ENCODE data around the gene XRCC1.
"Not testable (repeated sequence)": the region's sequence is repeated elsewhere in the genome, so short reads cannot be mapped to it uniquely, and the experiment has no call there.

Gene XRCC1

DNA sequence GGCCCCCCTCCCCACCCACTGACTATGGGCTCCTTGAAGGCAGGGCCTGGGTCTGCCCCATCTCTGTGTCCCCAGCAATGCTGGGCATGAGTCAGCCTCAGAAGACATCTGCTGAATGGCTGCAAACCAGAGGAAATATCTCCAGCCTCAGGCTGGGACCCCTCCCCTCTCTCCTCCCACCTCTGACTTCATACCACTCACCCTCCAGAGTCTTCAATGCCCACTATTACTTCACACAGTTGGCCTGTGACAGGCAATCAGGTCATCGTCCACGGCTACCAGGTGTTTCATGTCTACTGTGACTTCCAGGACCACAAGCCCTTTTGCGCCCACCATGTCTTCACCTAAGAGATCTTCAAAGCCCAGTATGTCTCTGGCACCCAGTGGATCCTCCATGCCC lies 36.5 kb upstream of the XRCC1 start, which contains the start of gene SRRM5:
Gene SRRM5 (plus strand): TSS at position 301 of the 400 bp plus-strand sequence. CDS start 34 bp downstream, at position 335.
- Histone ChIP-seq H3K4me3 (ENCODE audit: low read length) (no peak within 1 kb of the TSS), H3K4me1 (ENCODE audit: insufficient read depth, low read length) (no peaks in the 10 kb centered on the region), H3K36me3 (ENCODE audit: insufficient read depth, low read length) (peaks cover 66% of the 10 kb centered on the region), H3K27me3 (ENCODE audit: insufficient read depth, low read length) (no peaks in the 10 kb centered on the region), H2AFZ (ENCODE audit: low read depth, low read length) (no peak within 1 kb of the TSS), H3K9me3 (ENCODE audit: low read length) (peaks cover 3% of the 10 kb centered on the region)

DNA sequence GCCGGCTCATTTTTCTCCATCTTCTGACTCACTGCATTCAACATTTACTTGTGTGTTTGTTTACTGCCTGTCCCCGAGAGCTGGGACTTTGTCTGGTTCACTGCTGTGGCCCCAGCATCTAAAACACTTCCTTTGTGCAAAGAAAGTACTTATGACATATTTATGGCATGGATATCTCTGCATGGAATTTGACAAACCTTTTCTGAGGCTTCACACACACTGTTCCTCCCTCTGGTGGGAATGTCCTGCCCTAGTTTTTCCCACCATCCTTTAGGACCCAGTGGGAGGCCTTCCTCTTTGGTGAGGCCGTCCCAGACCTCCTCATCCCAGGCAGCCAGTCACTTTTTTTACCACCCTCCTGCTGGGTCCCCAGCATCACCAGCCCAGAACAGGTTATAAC lies 35.2 kb upstream of the XRCC1 start:
- no peaks in the 10 kb centered on the region for H3K4me1 ChIP-seq (ENCODE audit: insufficient read depth, low read length)
- H3K36me3 ChIP-seq (ENCODE audit: insufficient read depth, low read length): peaks cover 76% of the 10 kb centered on the region
- H3K27me3 ChIP-seq (ENCODE audit: insufficient read depth, low read length): no peaks in the 10 kb centered on the region
- H3K9me3 ChIP-seq (ENCODE audit: low read length): peaks cover 3% of the 10 kb centered on the region
- H3K4me3 ChIP-seq (ENCODE audit: low read length): no peak overlapping the region
- no peak overlapping the region for H2AFZ ChIP-seq (ENCODE audit: low read depth, low read length)

DNA sequence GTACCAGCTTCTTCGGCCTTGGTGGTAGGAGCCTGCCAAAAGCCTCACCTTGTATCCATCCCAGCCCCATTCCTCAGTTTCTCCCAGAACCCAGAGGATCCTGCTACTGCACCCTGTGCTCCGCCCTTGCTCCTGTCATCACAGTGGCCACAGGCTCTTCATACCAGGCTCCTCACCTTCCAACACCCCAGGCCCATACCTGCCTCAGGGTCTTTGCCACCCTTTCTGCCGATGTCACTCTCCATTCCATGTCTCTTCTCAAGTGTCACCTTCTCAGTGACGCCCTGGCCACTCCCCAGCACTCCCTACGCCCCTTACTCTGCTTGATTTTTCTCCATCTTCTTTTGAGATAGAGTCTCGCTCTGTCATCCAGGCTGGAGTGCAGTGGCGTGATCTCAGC lies 34.5 kb upstream of the XRCC1 start:
- Histone ChIP-seq H3K36me3 (ENCODE audit: insufficient read depth, low read length) (peaks cover 77% of the 10 kb centered on the region), H3K4me3 (ENCODE audit: low read length) (no peak overlapping the region), H2AFZ (ENCODE audit: low read depth, low read length) (no peak overlapping the region), H3K27me3 (ENCODE audit: insufficient read depth, low read length) (no peaks in the 10 kb centered on the region), H3K4me1 (ENCODE audit: insufficient read depth, low read length) (no peaks in the 10 kb centered on the region), H3K9me3 (ENCODE audit: low read length) (peaks cover 3% of the 10 kb centered on the region)

DNA sequence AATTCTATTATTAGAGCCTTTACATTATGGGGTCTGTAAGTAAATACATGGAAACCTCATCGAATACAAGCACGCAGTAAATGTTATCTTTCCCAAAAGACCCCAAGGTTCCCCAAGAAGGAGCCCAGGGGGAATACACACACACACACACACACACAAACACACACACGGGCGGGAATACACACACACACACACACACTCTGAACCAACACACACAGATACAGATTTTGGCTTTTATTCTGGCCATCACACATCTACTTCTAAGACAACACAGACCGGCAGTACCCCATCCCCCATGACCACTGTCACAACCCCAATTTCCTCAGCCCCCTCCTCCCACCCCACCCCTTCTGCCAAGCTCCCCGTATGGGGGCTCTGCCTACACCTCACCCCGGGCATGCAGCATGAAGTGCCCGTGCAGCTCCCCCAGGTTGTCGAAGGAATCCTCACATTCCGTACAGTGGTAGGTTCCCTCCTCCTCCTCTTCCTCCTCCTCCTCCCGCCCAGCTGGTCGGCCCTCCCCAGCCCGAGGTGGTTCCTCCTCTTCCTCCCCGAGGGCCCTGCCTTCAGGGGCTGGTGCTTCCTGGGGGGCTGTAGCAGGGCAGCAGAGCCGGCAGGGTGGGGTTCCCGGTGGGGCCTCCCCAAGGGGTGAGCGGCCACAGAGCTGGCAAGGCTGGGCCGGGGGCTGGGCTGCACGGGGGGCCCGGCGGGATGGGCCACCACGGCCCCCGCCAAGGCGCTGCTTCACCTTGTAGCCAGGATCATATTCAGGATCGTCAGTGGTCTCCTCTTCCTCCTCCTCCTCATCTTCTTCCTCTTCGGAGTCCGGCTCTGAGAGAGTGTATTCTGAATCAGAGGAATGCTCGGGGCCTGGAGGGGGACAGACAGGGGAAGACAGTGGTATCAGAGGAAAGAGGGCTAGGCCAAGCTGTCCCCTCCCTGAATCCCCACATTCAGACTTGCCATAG lies 32.2 kb upstream of the XRCC1 start:
- H3K4me3 ChIP-seq (ENCODE audit: low read length): no peak overlapping the region
- peaks cover 66% of the 10 kb centered on the region for H3K36me3 ChIP-seq (ENCODE audit: insufficient read depth, low read length)

DNA sequence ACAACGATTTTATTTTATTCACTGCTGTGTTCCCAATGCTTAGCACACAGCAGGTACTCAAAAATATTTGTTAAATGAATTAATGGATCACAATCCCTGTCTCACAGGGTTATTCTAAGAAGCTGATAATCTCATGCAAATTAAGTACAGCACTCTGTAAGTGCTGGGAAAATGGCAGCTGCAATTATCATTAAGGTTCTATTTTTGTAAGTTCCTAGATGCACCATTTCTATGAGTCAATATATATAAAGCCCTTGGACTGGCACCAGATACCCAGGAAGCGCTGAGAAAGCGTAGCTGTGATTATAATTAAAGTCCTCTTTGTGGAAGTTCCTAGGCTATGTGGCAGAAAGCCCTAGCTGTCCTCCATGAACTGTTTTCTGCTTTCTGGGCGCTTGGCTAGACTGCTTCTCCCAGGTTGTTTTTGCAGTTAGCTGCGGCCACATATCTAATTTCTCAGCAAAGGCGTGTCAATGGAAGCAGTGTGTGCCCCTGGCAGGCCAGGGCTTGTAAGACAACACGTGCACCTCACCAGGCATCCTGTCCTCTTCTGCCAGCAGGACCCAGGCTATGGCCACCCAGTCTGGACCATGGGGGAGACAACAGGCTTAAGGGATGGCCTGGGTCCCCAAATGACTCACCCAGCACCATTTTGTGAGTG lies 31.4 kb upstream of the XRCC1 start:
- Histone ChIP-seq H3K4me1 (ENCODE audit: insufficient read depth, low read length) (no peaks in the 10 kb centered on the region), H3K27me3 (ENCODE audit: insufficient read depth, low read length) (no peaks in the 10 kb centered on the region), H3K9me3 (ENCODE audit: low read length) (no peaks in the 10 kb centered on the region), H2AFZ (ENCODE audit: low read depth, low read length) (no peak overlapping the region), H3K4me3 (ENCODE audit: low read length) (no peak overlapping the region), H3K36me3 (ENCODE audit: insufficient read depth, low read length) (peaks cover 62% of the 10 kb centered on the region)

More for the DNA sequence above, 32.2 kb upstream of the XRCC1 start:
- no peaks in the 10 kb centered on the region for H3K9me3 ChIP-seq (ENCODE audit: low read length)
- no peaks in the 10 kb centered on the region for H3K4me1 ChIP-seq (ENCODE audit: insufficient read depth, low read length)
- no peaks in the 10 kb centered on the region for H3K27me3 ChIP-seq (ENCODE audit: insufficient read depth, low read length)
- no peak overlapping the region for H2AFZ ChIP-seq (ENCODE audit: low read depth, low read length)

DNA sequence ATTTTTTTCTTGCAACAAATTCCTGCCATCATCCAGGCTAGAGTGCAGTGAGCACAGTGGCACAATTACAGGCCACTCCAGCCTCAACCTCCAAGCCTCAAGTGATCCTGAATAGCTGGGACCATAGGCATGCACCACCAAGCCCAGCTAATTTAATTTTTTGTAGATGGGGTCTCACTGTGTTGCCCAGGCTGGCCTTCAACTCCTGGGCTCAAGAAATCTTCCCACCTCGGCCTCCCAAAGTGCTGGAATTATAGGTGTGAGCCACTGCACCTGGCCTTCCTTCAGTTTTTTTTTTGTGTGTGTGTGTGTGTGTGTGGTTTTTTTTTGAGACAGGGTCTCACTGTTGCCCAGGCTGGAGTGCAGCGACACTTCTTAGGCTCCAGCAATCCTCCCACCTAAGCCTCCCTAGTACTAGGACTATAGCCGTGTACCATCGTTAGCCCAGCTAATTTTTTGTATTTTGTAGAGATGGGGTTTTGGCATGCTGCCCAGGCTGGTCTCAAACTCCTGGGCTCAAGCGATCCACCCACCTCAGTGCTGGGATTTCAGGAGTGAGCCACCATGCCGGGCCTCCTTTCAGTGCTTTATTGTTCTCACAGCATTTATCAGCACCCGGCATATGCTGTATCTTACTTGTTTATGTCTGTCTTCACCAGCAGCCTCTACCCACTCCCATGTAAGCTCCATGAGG lies 30.7 kb upstream of the XRCC1 start:
- no peaks in the 10 kb centered on the region for H3K4me1 ChIP-seq (ENCODE audit: insufficient read depth, low read length)
- no peak overlapping the region for H3K4me3 ChIP-seq (ENCODE audit: low read length)
- peaks cover 56% of the 10 kb centered on the region for H3K36me3 ChIP-seq (ENCODE audit: insufficient read depth, low read length)
- no peaks in the 10 kb centered on the region for H3K27me3 ChIP-seq (ENCODE audit: insufficient read depth, low read length)
- no peaks in the 10 kb centered on the region for H3K9me3 ChIP-seq (ENCODE audit: low read length)
- no peak overlapping the region for H2AFZ ChIP-seq (ENCODE audit: low read depth, low read length)

DNA sequence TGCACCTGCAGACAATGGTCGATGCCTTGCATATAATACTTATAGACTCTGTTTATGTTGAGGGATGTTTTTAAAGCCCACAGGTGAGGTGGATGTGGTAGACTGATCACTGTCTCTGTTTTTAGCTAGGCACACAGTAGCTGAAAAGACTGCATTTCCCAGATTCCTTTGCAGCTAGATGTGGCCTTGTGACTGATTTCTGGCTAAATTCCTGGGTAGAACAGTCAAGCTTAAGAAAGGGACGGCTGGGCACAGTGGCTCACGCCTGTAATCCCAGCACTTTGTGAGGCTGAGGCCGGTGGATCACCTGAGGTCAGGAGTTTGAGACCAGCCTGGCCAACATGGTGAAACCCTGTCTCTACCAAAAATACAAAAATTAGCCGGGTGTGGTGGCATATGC lies 25.0 kb upstream of the XRCC1 start:
- not testable (repeated sequence) for H2AFZ ChIP-seq (ENCODE audit: low read depth, low read length)

DNA sequence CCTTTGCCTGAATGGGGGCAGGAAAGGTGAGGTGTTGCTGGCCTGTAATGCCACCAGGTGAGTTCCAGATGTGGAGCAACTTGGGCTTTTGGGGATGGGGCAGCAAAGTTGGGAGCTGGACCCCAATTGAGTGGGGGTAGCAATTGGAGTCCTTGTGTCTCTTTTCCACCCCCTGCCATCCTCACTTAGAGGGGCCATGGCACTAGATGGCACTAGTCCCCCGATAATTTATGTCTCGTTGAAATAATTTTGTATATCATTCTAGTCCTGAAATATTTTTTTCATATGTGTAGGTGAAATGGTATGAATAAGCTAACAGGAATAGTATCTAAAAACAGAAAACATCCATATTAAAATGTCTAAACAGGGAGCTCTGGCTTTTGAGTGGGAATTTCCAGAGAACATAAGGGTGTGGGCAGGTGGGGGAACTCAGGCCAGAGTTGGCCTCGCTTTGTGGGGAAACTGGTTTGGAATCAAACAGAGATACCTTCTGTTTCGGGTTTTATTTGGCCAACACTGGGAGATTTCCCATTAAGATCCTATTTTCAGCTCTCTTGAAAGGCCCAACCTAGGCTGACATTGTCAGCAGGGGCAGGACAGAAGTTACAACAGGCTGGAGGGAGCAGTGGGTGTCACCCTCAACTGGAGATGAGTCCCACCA lies 24.4 kb upstream of the XRCC1 start:
- peaks cover 33% of the 10 kb centered on the region for H3K36me3 ChIP-seq (ENCODE audit: insufficient read depth, low read length)

More for the DNA sequence above, 25.0 kb upstream of the XRCC1 start:
- H3K27me3 ChIP-seq (ENCODE audit: insufficient read depth, low read length); H3K9me3 ChIP-seq (ENCODE audit: low read length); H3K4me3 ChIP-seq (ENCODE audit: low read length): not testable (repeated sequence)
- peaks cover 14% of the 10 kb centered on the region for H3K4me1 ChIP-seq (ENCODE audit: insufficient read depth, low read length)
- peaks cover 33% of the 10 kb centered on the region for H3K36me3 ChIP-seq (ENCODE audit: insufficient read depth, low read length)

DNA sequence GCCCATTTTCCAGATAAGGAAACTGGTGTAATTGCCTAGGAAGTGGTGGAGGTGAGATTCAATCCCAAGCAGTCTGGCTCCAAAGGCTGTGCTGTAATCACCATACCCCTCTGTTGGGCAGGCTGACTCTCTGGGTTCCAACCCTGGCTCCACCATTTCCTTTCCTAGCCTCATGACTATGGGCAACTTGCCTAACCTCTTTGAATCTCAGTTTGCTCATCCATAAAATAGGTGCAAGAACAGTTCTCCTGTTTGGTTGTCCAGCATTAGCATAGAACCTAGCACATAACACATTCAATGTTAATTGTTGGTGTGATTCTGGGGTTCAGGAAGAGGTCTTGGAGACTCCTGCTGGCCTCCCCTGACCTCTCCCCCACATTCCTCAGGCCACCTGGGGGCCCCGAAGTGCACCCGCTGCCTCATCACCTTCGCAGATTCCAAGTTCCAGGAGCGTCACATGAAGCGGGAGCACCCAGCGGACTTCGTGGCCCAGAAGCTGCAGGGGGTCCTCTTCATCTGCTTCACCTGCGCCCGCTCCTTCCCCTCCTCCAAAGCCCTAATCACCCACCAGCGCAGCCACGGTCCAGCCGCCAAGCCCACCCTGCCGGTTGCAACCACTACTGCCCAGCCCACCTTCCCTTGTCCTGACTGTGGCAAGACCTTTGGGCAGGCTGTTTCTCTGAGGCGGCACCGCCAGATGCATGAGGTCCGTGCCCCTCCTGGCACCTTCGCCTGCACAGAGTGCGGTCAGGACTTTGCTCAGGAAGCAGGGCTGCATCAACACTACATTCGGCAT lies 23.3 kb upstream of the XRCC1 start:
- Histone ChIP-seq H3K36me3 (ENCODE audit: insufficient read depth, low read length) (peaks cover 37% of the 10 kb centered on the region), H3K9me3 (ENCODE audit: low read length) (no peaks in the 10 kb centered on the region), H3K4me1 (ENCODE audit: insufficient read depth, low read length) (peaks cover 26% of the 10 kb centered on the region), H3K27me3 (ENCODE audit: insufficient read depth, low read length) (no peaks in the 10 kb centered on the region), H2AFZ (ENCODE audit: low read depth, low read length) (no peak overlapping the region), H3K4me3 (ENCODE audit: low read length) (no peak overlapping the region)

More for the DNA sequence above, 24.4 kb upstream of the XRCC1 start:
- H3K9me3 ChIP-seq (ENCODE audit: low read length): no peaks in the 10 kb centered on the region
- H2AFZ ChIP-seq (ENCODE audit: low read depth, low read length): no peak overlapping the region
- no peak overlapping the region for H3K4me3 ChIP-seq (ENCODE audit: low read length)
- no peaks in the 10 kb centered on the region for H3K27me3 ChIP-seq (ENCODE audit: insufficient read depth, low read length)
- peaks cover 19% of the 10 kb centered on the region for H3K4me1 ChIP-seq (ENCODE audit: insufficient read depth, low read length)

DNA sequence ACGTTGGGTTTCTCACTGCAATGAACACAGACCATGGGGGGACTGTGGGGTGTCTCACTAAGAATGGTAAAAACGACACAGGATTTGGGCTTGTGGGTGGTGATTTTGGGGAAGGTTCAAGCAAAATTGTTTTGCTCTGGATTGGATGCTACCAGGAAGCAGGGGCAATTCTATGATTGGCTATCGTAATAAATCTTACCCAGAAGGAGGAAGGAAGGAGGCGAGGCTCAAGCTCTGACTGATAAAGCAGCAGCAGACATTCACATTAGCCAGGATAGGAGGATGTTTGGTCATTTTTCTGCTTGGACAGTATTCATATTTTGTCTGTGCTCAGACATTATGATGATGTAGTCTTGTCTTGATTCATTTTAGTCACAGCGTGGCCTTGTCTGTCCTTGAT lies 22.5 kb upstream of the XRCC1 start:
- Histone ChIP-seq H2AFZ (ENCODE audit: low read depth, low read length) (no peak overlapping the region), H3K27me3 (ENCODE audit: insufficient read depth, low read length) (no peaks in the 10 kb centered on the region), H3K4me1 (ENCODE audit: insufficient read depth, low read length) (peaks cover 26% of the 10 kb centered on the region), H3K4me3 (ENCODE audit: low read length) (peak overlapping the region; percentile 56), H3K36me3 (ENCODE audit: insufficient read depth, low read length) (peaks cover 41% of the 10 kb centered on the region), H3K9me3 (ENCODE audit: low read length) (no peaks in the 10 kb centered on the region)

DNA sequence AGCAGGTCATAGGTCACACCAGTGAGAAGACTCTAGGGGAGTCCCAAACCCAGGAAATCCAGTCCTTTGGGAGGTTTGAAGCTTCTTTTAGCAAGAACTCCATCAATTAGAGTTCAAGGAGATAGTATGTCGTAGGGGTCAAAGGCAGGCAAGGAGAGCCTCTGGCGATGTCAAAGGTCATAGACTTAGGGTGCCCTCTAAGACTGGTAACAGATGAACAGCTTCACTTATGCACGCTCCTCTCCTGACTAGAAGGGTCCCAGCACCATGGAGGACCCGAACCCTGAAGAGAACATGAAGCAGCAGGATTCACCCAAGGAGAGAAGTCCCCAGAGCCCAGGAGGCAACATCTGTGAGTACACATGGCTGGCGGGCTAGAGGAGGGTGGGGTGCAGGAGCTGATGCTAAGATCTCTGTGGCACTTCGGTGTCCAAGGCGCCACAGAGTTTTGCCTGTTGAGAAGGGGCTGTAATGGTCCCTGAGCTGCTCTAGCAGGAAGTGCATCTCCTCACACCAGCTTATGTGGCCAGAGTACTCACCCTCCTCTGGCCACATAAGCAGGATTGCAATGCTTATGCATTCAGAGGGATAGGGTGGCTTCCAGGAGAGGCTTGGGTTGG lies 21.6 kb upstream of the XRCC1 start:
- peak overlapping the region; percentile 42 for H2AFZ ChIP-seq (ENCODE audit: low read depth, low read length)
- no peaks in the 10 kb centered on the region for H3K9me3 ChIP-seq (ENCODE audit: low read length)
- peaks cover 26% of the 10 kb centered on the region for H3K4me1 ChIP-seq (ENCODE audit: insufficient read depth, low read length)
- no peaks in the 10 kb centered on the region for H3K27me3 ChIP-seq (ENCODE audit: insufficient read depth, low read length)
- H3K36me3 ChIP-seq (ENCODE audit: insufficient read depth, low read length): peaks cover 42% of the 10 kb centered on the region
- H3K4me3 ChIP-seq (ENCODE audit: low read length): peak overlapping the region; percentile 56
